WTC11 (cell line): ENCODE measurements around the gene TSPAN1. TPM values are rescaled to one million over a fixed set of nuclear protein-coding genes. Genes with fewer than 3 reads are reported as not detected.

Experiments used
- ATAC-seq: fragments of 200-7000 bp; cut with Tn5 transposase; 2 replicates; pipeline ENCODE4 v1.10.0; 2021; ENCODE audit warnings: mild to moderate bottlenecking, moderate library complexity
- CTCF ChIA-PET: fragments of 300-600 bp; sonication (Branson Sonifier 250); formaldehyde crosslinking; loops from one replicate; lab custom pipeline; 2021; ENCODE audit warnings: antibody characterized with exemption; lab: Charles Lee
- POLR2A ChIA-PET: fragments of 350-600 bp; sonication (Branson Sonifier 250); formaldehyde crosslinking; loops from one replicate; lab custom pipeline; 2021; ENCODE audit warnings: antibody characterized with exemption; lab: Charles Lee
- DNase-seq: peaks from one replicate; pipeline ENCODE4 v3.0.0; 2021; ENCODE audit warnings: low spot score
- H3K27ac Mint-ChIP-seq: 2 replicates; pipeline ENCODE4 v1.8.0; 2021; ENCODE audit warnings: mixed read lengths
- H3K27me3 Mint-ChIP-seq: 2 replicates; pipeline ENCODE4 v1.8.0; 2021; ENCODE audit warnings: low read depth, mild to moderate bottlenecking, moderate library complexity, mixed read lengths
- H3K36me3 Mint-ChIP-seq: 2 replicates; pipeline ENCODE4 v1.8.0; 2021; ENCODE audit warnings: mixed read lengths
- H3K4me1 Mint-ChIP-seq: 2 replicates; pipeline ENCODE4 v1.8.0; 2022; ENCODE audit warnings: mixed read lengths
- H3K4me3 Mint-ChIP-seq: 2 replicates; pipeline ENCODE4 v1.8.0; 2021; ENCODE audit warnings: mild to moderate bottlenecking, moderate library complexity, mixed read lengths
- H3K9me3 Mint-ChIP-seq: 2 replicates; pipeline ENCODE4 v1.8.0; 2021; ENCODE audit warnings: mixed read lengths
- AR ChIP-seq: fragments of 250-450 bp; sonication (Bioruptor Pico); IDR thresholded peaks from 2 replicates; pipeline ENCODE4 v1.9.0; 2021; ENCODE audit warnings: mild to moderate bottlenecking
- E2F1 ChIP-seq: sonication (generic); formaldehyde crosslinking; IDR thresholded peaks from 2 replicates; pipeline ENCODE4 v1.8.0; 2022; ENCODE audit warnings: mild to moderate bottlenecking, missing genetic modification reagents
- ERG ChIP-seq: fragments of 250-450 bp; sonication (Bioruptor Pico); IDR thresholded peaks from 2 replicates; pipeline ENCODE4 v1.8.0; 2021; ENCODE audit warnings: mild to moderate bottlenecking
- GABPB1 ChIP-seq: sonication (generic); formaldehyde crosslinking; IDR thresholded peaks from 2 replicates; pipeline ENCODE4 v1.8.1; 2023; ENCODE audit warnings: mild to moderate bottlenecking, missing genetic modification reagents
- IRF1 ChIP-seq: sonication (generic); formaldehyde crosslinking; IDR thresholded peaks from 2 replicates; pipeline ENCODE4 v1.8.0; 2023; ENCODE audit warnings: missing genetic modification reagents
- IRF2 ChIP-seq: sonication (generic); formaldehyde crosslinking; IDR thresholded peaks from 2 replicates; pipeline ENCODE4 v1.8.0; 2022; ENCODE audit warnings: low read depth, missing genetic modification reagents, borderline replicate concordance
- JAZF1 ChIP-seq: fragments of 250-450 bp; sonication (Bioruptor Pico); IDR thresholded peaks from 2 replicates; pipeline ENCODE4 v1.9.0; 2021; ENCODE audit warnings: moderate library complexity, mild to moderate bottlenecking, inconsistent platforms
- NFATC4 ChIP-seq: fragments of 250-450 bp; sonication (Bioruptor Pico); IDR thresholded peaks from 2 replicates; pipeline ENCODE4 v1.9.0; 2021; ENCODE audit warnings: mild to moderate bottlenecking
- NR2C2 ChIP-seq: sonication (generic); formaldehyde crosslinking; IDR thresholded peaks from 2 replicates; pipeline ENCODE4 v1.8.0; 2022; ENCODE audit warnings: mild to moderate bottlenecking, missing genetic modification reagents
- NR3C1 ChIP-seq: sonication (generic); formaldehyde crosslinking; conservative IDR thresholded peaks from 2 replicates; pipeline ENCODE4 v1.8.1; 2023; ENCODE audit warnings: low read depth, mild to moderate bottlenecking, missing genetic modification reagents
- PREB ChIP-seq: sonication (generic); formaldehyde crosslinking; IDR thresholded peaks from 2 replicates; pipeline ENCODE4 v1.8.1; 2022; ENCODE audit warnings: mild to moderate bottlenecking, missing genetic modification reagents, moderate library complexity, borderline replicate concordance
- SOX15 ChIP-seq: fragments of 250-450 bp; sonication (Bioruptor Pico); IDR thresholded peaks from 2 replicates; pipeline ENCODE4 v1.9.0; 2021; ENCODE audit warnings: mild to moderate bottlenecking
- TP53 ChIP-seq: sonication (generic); formaldehyde crosslinking; IDR thresholded peaks from 2 replicates; pipeline ENCODE4 v1.8.1; 2023; ENCODE audit warnings: mild to moderate bottlenecking, missing genetic modification reagents
- ZNF423 ChIP-seq: fragments of 250-450 bp; sonication (Bioruptor Pico); IDR thresholded peaks from 2 replicates; pipeline ENCODE4 v2.1.2; 2022; ENCODE audit warnings: mild to moderate bottlenecking, moderate library complexity
- ZNF512 ChIP-seq: sonication (generic); formaldehyde crosslinking; IDR thresholded peaks from 2 replicates; pipeline ENCODE4 v1.8.1; 2022; ENCODE audit warnings: missing genetic modification reagents, borderline replicate concordance
- total RNA-seq: library from RNA; stranded (reverse); gene quantifications from 3 replicates; pipeline ENCODE4 v1.2.3, GENCODE V29; 2021
- TF ChIP-seq, protein P1 (sequence below): sonication (generic); formaldehyde crosslinking; IDR thresholded peaks from 2 replicates; pipeline ENCODE4 v1.8.1; 2022; ENCODE audit warnings: low read depth, missing genetic modification reagents, borderline replicate concordance

The TSPAN1 gene
- total RNA-seq, 1 experiment from 2014 or later, result 0.50 TPM

GRCh38 chr1:46168477-46168876, 6.4 kb upstream of the TSPAN1 start (continued):
- TF ChIP-seq PREB (CRISPR knock-in tag) (no peak), GABPB1 (CRISPR knock-in tag) (no peak), JAZF1 (CRISPR knock-in tag) (no peak)
- TF ChIP-seq, protein P1, sequence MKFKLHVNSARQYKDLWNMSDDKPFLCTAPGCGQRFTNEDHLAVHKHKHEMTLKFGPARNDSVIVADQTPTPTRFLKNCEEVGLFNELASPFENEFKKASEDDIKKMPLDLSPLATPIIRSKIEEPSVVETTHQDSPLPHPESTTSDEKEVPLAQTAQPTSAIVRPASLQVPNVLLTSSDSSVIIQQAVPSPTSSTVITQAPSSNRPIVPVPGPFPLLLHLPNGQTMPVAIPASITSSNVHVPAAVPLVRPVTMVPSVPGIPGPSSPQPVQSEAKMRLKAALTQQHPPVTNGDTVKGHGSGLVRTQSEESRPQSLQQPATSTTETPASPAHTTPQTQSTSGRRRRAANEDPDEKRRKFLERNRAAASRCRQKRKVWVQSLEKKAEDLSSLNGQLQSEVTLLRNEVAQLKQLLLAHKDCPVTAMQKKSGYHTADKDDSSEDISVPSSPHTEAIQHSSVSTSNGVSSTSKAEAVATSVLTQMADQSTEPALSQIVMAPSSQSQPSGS, result no peak

DNA sequence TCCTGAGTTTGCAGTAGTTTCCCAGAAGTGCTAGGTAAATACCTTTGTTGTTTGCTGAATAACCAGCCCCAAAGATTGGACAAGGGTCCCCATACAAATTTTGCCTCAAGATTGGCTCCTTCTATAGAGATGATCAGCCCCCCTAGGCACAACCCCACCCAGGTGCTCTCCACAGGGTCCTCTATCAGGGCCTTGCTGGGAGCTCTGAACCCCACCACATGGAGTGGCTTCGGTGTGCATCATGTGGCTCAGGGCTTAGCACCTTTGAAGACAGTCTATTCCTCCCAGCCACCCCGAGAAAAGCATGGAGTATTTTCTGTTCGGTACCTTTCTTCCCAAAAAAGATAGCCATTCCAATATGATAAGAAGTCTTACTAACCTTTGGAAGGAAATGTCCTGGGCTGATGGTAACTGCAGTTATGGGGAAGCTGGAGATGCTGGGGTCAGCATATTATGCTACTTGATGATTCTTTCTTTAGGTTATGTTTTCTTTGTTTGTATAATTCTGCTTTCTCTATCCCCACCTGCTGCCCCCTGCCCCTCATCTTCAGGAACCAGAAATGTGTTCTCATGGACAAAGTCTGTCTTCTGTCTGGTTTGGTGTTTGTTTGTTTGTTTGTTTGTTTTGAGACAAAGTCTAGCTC, 5.0 kb upstream of the TSPAN1 start:
- H3K27ac Mint-ChIP-seq, result no peak overlapping the region
- no peak for DNase-seq

DNA sequence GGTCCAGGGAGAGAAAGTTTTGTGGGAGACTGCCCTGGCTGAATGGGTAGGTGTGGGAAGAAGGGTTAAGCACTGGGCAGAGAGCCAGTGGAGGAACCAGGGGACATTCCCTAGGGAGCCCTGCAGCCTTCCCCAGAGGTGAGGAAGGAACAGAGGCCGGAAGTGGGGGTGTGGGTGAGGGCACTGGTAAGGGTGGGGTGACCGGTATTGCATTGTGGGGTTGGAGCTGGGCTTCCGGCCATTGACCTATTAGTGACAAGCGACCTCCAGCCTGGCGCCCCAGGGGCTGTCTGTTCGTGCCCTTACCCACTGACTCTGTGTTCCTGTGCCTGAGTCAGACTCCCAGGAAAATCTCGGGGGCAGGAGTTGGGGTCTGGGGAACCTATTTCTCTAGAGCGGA, 3.5 kb upstream of the TSPAN1 start:
- Mint-ChIP-seq H3K4me1 (peaks cover 25% of the 10 kb centered on the region), H3K27ac (no peak overlapping the region), H3K9me3 (no peaks in the 10 kb centered on the region), H3K36me3 (no peaks in the 10 kb centered on the region), H3K4me3 (no peak overlapping the region), H3K27me3 (peaks cover 36% of the 10 kb centered on the region)
- DNase-seq (no peak), ATAC-seq (no peak)
- no peak for TF ChIP-seq ZNF512 (CRISPR knock-in tag)
- no peak for TF ChIP-seq ERG (CRISPR knock-in tag)
- ChIA-PET CTCF (interaction anchor here (0.9 kb wide), 1 partner anchor 52 kb away, joined by 3 read pairs; no protein-coding TSS in a partner anchor), POLR2A (no interaction called here)

More for the DNA sequence above, 5.0 kb upstream of the TSPAN1 start:
- Mint-ChIP-seq H3K36me3 (no peaks in the 10 kb centered on the region), H3K4me3 (no peak overlapping the region), H3K9me3 (no peaks in the 10 kb centered on the region)
- ATAC-seq, result no peak
- POLR2A ChIA-PET, result no interaction called here
- TF ChIP-seq NFATC4 (CRISPR knock-in tag), result no peak
- TF ChIP-seq TP53 (CRISPR knock-in tag), result no peak
- TF ChIP-seq ERG (CRISPR knock-in tag), result no peak
- TF ChIP-seq SOX15 (CRISPR knock-in tag), result no peak
- TF ChIP-seq IRF2, result no peak
- TF ChIP-seq NR2C2 (CRISPR knock-in tag), result no peak
- no peak for TF ChIP-seq ZNF423 (CRISPR knock-in tag)
- TF ChIP-seq, all 79 proteins: peak for 0
- peaks cover 47% of the 10 kb centered on the region for H3K27me3 Mint-ChIP-seq
- CTCF ChIA-PET, result no interaction called here
- peaks cover 28% of the 10 kb centered on the region for H3K4me1 Mint-ChIP-seq

- ATAC-seq (peak; percentile 38), DNase-seq (no peak)
- CTCF ChIA-PET, result interaction anchor here (0.9 kb wide), 1 partner anchor 52 kb away, joined by 3 read pairs; no protein-coding TSS in a partner anchor
- Mint-ChIP-seq H3K9me3 (no peaks in the 10 kb centered on the region), H3K4me3 (no peak overlapping the region), H3K4me1 (peaks cover 19% of the 10 kb centered on the region), H3K27me3 (peaks cover 32% of the 10 kb centered on the region), H3K27ac (no peak overlapping the region), H3K36me3 (no peaks in the 10 kb centered on the region)
- POLR2A ChIA-PET, result interaction anchor here (0.6 kb wide), 1 partner anchor 168 kb away, joined by 5 read pairs; no protein-coding TSS in a partner anchor
- TF ChIP-seq IRF1, result no peak
- TF ChIP-seq NR3C1 (CRISPR knock-in tag), result no peak
- TF ChIP-seq E2F1, result no peak
- no peak for TF ChIP-seq AR (CRISPR knock-in tag)
- no peak for TF ChIP-seq ERG (CRISPR knock-in tag)
Measured at GRCh38 chr1:46171871-46172270, 3.0 kb upstream of the TSPAN1 start.
